Coronary artery (tissue), 2 donors: Measurements from ENCODE around the gene GALNT13.

ENCODE experiments used
- DNase-seq: peaks from one replicate; pipeline ENCODE4 v3.0.0-alpha.2; 2017; ENCODE audit warnings: low spot score
- H3K27ac ChIP-seq, 2 donors: fragments of 200-600 bp; sonication (generic); one replicate each; pipeline ENCODE4 v1.5.1; 2016 to 2019
- H3K4me3 ChIP-seq: fragments of 200-600 bp; sonication (generic); 2 replicates; pipeline ENCODE4 v1.5.1; 2016; ENCODE audit warnings: mild to moderate bottlenecking, moderate library complexity
- TF ChIP-seq, protein P1 (sequence below): fragments of 200-600 bp; sonication (generic); IDR thresholded peaks from one replicate; pipeline ENCODE4 v1.5.1; 2019; ENCODE audit warnings: antibody characterized with exemption

Gene GALNT13

DNA sequence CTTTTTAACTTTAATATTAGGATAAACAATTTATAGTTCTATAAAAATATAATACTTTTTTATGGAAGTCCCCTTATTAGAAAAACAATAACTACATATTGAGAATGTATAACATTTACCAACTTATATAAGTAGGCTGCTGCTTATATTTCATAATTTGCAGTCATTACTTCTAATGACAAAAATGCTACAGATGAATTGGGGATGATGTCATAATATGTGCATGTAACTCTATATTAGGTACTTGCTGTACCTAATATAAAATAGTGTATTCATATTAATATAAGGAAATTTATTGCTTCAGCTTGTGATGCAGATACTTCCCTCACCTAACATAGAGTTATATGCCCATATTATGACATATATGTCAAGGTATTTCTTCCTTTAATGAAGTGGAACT, 100.7 kb downstream of the GALNT13 start:
- Histone ChIP-seq H3K27ac (no peak overlapping the region), H3K4me3 (no peak overlapping the region)
- TF ChIP-seq, protein P1, sequence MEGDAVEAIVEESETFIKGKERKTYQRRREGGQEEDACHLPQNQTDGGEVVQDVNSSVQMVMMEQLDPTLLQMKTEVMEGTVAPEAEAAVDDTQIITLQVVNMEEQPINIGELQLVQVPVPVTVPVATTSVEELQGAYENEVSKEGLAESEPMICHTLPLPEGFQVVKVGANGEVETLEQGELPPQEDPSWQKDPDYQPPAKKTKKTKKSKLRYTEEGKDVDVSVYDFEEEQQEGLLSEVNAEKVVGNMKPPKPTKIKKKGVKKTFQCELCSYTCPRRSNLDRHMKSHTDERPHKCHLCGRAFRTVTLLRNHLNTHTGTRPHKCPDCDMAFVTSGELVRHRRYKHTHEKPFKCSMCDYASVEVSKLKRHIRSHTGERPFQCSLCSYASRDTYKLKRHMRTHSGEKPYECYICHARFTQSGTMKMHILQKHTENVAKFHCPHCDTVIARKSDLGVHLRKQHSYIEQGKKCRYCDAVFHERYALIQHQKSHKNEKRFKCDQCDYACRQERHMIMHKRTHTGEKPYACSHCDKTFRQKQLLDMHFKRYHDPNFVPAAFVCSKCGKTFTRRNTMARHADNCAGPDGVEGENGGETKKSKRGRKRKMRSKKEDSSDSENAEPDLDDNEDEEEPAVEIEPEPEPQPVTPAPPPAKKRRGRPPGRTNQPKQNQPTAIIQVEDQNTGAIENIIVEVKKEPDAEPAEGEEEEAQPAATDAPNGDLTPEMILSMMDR: no peak
- no peak for DNase-seq

DNA sequence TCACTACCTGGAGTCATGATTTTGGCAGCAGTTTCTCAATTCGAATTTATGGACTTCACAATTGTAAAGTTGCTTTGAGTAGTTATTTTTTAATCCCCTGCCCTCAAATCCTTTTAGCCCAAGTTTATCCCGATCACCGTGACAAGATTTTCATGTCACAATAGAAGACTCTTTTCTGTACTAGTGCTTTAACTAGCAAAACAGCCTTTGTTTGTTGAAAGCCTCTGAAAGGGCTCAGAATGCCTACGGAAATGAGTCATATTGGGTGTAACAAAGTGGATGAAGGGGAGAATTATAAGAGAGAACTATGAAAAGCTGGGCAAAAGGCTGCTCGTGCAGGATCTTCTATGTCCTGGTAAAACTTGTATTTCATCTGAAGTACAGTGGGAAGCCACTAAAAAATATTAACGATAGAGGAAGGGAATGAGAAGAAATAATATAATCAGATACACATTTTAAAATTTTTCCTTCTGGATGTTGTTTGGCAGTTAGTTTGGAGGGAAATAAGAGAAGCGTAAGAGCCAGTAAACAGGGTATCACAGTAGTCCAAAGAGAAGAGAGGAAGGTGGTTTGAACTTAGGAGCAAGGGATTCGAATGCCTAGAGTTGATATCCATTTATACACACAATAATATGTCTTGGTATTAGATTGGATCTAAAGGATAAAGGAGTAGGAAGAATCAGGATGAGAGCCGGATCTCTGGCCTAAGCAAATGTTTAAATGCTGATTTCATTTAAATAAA, 114.9 kb downstream of the GALNT13 start:
- no peak overlapping the region for H3K4me3 ChIP-seq
- DNase-seq: no peak
- TF ChIP-seq, protein P1: no peak
- no peak overlapping the region for H3K27ac ChIP-seq

DNA sequence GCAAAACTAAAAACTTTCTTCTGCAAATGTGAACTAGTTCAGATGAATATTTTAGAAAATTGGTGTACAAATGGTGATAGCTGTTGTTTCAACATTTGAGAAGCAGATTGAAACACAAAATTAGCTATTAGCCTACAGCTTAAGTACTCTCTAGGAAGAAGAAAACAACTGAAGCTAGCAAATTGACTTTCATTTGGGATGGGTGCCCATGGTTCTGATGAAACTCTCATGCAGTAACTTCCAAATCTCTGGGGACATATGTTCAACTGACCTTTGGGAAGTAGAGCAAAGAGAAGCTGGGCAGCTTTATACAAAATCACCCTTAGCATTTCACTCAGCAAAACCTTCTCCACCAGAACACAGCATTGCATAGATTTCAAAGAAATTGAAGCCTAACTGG, 119.0 kb downstream of the GALNT13 start:
- DNase-seq: no peak
- TF ChIP-seq, protein P1: no peak
- H3K4me3 ChIP-seq: no peak overlapping the region
- H3K27ac ChIP-seq: no peak overlapping the region

DNA sequence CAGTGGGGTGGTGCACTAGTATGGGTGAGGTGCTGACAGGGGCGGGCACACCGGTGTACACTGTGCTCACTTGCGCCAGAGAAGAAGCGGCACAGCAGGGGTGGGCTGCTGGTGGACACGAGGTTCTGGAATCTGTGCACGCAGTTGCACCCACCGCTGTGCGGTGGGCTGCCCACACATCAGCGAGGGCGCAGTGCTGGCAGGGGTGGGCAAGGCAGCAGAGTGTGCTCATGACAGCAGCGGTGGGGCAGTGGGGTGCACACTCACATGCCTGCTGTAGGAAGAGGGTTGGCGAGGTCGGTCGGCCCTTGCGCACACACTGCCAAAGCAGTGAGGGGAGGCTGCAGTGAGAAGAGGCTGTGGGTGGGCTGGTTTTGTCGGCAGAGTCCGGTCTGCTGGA, 141.8 kb downstream of the GALNT13 start:
- no peak overlapping the region for H3K27ac ChIP-seq
- H3K4me3 ChIP-seq: no peak overlapping the region
- DNase-seq: no peak
- TF ChIP-seq, protein P1: no peak

DNA sequence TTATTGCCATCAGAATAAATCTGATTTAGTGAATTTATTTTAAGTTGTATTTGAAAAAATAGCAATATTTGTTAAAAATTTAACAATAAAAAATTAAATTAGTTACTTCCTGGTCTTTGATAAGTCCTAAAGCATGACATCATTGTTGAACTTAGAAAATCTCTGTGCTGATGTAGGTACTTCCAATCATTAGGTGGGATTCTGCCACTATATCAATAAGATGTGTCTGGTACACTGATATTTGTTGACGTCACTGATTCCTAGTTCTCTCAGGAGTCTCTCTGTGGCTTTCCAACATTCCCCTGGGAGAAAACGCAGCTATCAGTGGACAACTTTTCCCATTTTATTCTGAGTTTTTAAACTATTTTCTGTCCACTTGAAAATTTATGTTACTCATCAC, 143.5 kb downstream of the GALNT13 start:
- DNase-seq: no peak
- no peak overlapping the region for H3K4me3 ChIP-seq
- no peak overlapping the region for H3K27ac ChIP-seq
- TF ChIP-seq, protein P1: no peak

DNA sequence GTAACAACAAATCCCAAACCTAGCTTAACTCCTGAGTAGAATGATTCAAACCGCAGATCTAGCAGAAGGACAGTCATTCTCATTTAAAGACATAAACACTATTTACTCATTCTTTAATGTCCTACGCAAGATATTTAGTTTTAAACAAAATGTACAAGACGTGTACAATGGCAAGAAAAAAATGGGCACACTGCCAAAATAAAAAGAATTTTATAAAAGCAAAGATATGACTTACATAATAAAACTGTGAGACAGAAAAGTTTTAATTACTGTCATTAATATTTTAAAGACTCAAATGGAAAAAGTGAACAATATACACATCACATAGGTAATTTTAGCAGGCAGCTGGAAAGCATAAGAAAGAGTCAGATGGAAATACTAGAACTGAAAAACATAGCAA, 157.8 kb downstream of the GALNT13 start:
- no peak for DNase-seq
- TF ChIP-seq, protein P1: no peak
- no peak overlapping the region for H3K4me3 ChIP-seq
- H3K27ac ChIP-seq: no peak overlapping the region

DNA sequence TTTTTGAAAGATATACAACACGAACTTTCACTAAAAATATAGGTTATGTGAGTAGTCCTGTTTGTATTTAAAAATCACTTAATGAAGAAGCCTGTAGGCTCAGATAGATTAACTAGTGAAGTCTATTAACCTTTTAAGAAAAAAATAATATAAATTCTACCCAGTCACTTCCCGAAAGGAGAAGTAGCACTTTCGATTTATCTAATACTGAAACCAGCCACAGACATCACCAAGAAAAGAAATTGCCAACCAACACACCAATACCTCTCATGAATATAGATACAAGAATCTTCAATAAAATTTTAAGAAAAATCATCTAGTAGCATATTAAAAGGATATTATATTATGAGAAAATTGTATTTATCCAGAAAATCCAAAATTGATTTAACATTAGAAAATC, 160.5 kb downstream of the GALNT13 start:
- no peak for DNase-seq
- TF ChIP-seq, protein P1: no peak
- Histone ChIP-seq H3K27ac (no peak overlapping the region), H3K4me3 (no peak overlapping the region)
